Suprapubic skin (tissue), 4 donors: Measurements from ENCODE around the gene SLC12A5. TPM values are rescaled to one million over a fixed set of nuclear protein-coding genes. Genes with fewer than 3 reads are reported as not detected.
"Not testable (repeated sequence)": the region's sequence is repeated elsewhere in the genome, so short reads cannot be mapped to it uniquely, and the experiment has no call there.

Source experiments
- DNase-seq, 2 donors: peaks; one replicate each; pipeline ENCODE4 v3.0.0-alpha.2; 2019; ENCODE audit warnings: low spot score in 2 of 2
- H3K27ac ChIP-seq: fragments of 200-600 bp; sonication (generic); one replicate; pipeline ENCODE4 v1.5.1; 2019
- H3K27me3 ChIP-seq: fragments of 200-600 bp; sonication (generic); one replicate; pipeline ENCODE4 v1.5.1; 2019
- H3K36me3 ChIP-seq: fragments of 200-600 bp; sonication (generic); one replicate; pipeline ENCODE4 v1.5.1; 2019
- H3K4me1 ChIP-seq: fragments of 200-600 bp; sonication (generic); one replicate; pipeline ENCODE4 v1.5.1; 2019
- H3K4me3 ChIP-seq: fragments of 200-600 bp; sonication (generic); one replicate; pipeline ENCODE4 v1.5.1; 2019; ENCODE audit warnings: mild to moderate bottlenecking
- H3K9me3 ChIP-seq: fragments of 200-600 bp; sonication (generic); one replicate; pipeline ENCODE4 v1.5.1; 2019
- CTCF ChIP-seq, 2 donors: fragments of 200-600 bp in 1 of 2; fragments of 450-650 bp in 1 of 2; sonication (generic) in 1 of 2; IDR thresholded peaks; one replicate each; pipeline ENCODE4 v1.5.1; 2016 to 2019; ENCODE audit warnings: antibody characterized with exemption in 2 of 2, mild to moderate bottlenecking in 1 of 2, moderate library complexity in 1 of 2
- EP300 ChIP-seq: sonication (generic); formaldehyde crosslinking; IDR thresholded peaks from one replicate; pipeline ENCODE4 v1.6.1; 2017; ENCODE audit warnings: antibody characterized with exemption
- POLR2A ChIP-seq, 2 donors: fragments of 450-650 bp; IDR thresholded peaks; one replicate each; pipeline ENCODE4 v1.6.1; 2017; ENCODE audit warnings: antibody characterized with exemption in 2 of 2, mild to moderate bottlenecking in 2 of 2, moderate library complexity in 2 of 2
- POLR2AphosphoS5 ChIP-seq, 3 donors: sonication (generic); formaldehyde crosslinking; IDR thresholded peaks; one replicate each; pipeline ENCODE4 v1.6.1; 2017; ENCODE audit warnings: antibody characterized with exemption in 3 of 3
- WGBS: methylation state at CpG from one replicate; pipeline ENCODE4 v1.1.5; 2018; 5-methylcytosine and 5-hydroxymethylcytosine counted together
- total RNA-seq, 4 donors: library from RNA; depleted of rRNA; stranded (reverse); fragments of >200 nt; gene quantifications; one replicate each; pipeline ENCODE4 v1.1.0, GENCODE V29; 2016

Gene SLC12A5
- total RNA-seq, 4 donors from 2014 or later: 0.40 TPM; not detected in 3

- peaks cover 48% of the 10 kb centered on the region for H3K4me1 ChIP-seq
- H3K4me3 ChIP-seq: peak within 1 kb of the TSS; percentile 84
- WGBS: under 1% methylated on average over 24 of the region's 100 CpGs
- H3K9me3 ChIP-seq: no peaks in the 10 kb centered on the region
- H3K36me3 ChIP-seq: no peaks in the 10 kb centered on the region
- no peaks in the 10 kb centered on the region for H3K27me3 ChIP-seq
- TF ChIP-seq CTCF (IDR thresholded peaks at IDR 0.05) (no peak), POLR2A (IDR thresholded peaks at IDR 0.05) (peak; percentile 92 to 95), POLR2AphosphoS5 (IDR thresholded peaks at IDR 0.05) (peak; percentile 64 to 94 (median 72))
- DNase-seq: peak; percentile 95 to 96
- H3K27ac ChIP-seq: peak within 1 kb of the TSS; percentile 98
Observed at GRCh38 chr20:46089417-46090388, 60.7 kb downstream of the SLC12A5 start, which contains the start of gene NCOA5. Gene NCOA5 (minus strand): TSS chr20:46089962. CDS start chr20:46079424, 10,538 bp downstream.

GRCh38 chr20:46091622-46092535 is 62.9 kb downstream of the SLC12A5 start:
- H3K9me3 ChIP-seq, H3K4me3 ChIP-seq, H3K36me3 ChIP-seq, H3K27me3 ChIP-seq, DNase-seq, H3K27ac ChIP-seq: not testable (repeated sequence)
- 94% methylated on average over 16 of the region's 52 CpGs for WGBS
- peaks cover 27% of the 10 kb centered on the region for H3K4me1 ChIP-seq

- TF ChIP-seq CTCF (IDR thresholded peaks at IDR 0.05) (no peak), POLR2AphosphoS5 (IDR thresholded peaks at IDR 0.05) (no peak), POLR2A (IDR thresholded peaks at IDR 0.05) (no peak), EP300 (no peak)
- Histone ChIP-seq H3K4me3 (no peak overlapping the region), H3K4me1 (peaks cover 10% of the 10 kb centered on the region), H3K9me3 (no peaks in the 10 kb centered on the region), H3K36me3 (no peaks in the 10 kb centered on the region), H3K27ac (no peak overlapping the region), H3K27me3 (no peaks in the 10 kb centered on the region)
- WGBS: 77% methylated on average over 2 of the region's 2 CpGs
- DNase-seq: no peak
Observed at GRCh38 chr20:46093531-46093930, 64.5 kb downstream of the SLC12A5 start.

- Histone ChIP-seq H3K27me3 (peaks cover 35% of the 10 kb centered on the region), H3K9me3 (no peaks in the 10 kb centered on the region), H3K27ac (no peak overlapping the region), H3K36me3 (no peaks in the 10 kb centered on the region), H3K4me1 (no peaks in the 10 kb centered on the region), H3K4me3 (no peak overlapping the region)
- DNase-seq: no peak
- TF ChIP-seq POLR2AphosphoS5 (IDR thresholded peaks at IDR 0.05) (no peak), POLR2A (IDR thresholded peaks at IDR 0.05) (no peak)
- 38% methylated on average over 30 of the region's 48 CpGs for WGBS
Observed at GRCh38 chr20:46099491-46100287, 70.7 kb downstream of the SLC12A5 start.

- H3K36me3 ChIP-seq, H3K4me3 ChIP-seq, DNase-seq, H3K4me1 ChIP-seq, H3K9me3 ChIP-seq, H3K27ac ChIP-seq: not testable (repeated sequence)
- WGBS: 94% methylated on average over 7 of the region's 7 CpGs
- H3K27me3 ChIP-seq: peaks cover 35% of the 10 kb centered on the region
Observed at GRCh38 chr20:46100444-46100843, 71.4 kb downstream of the SLC12A5 start.

- Histone ChIP-seq H3K27ac (no peak overlapping the region), H3K4me3 (no peak overlapping the region), H3K4me1 (no peaks in the 10 kb centered on the region), H3K36me3 (no peaks in the 10 kb centered on the region), H3K27me3 (peaks cover 39% of the 10 kb centered on the region), H3K9me3 (no peaks in the 10 kb centered on the region)
- DNase-seq: no peak
- TF ChIP-seq CTCF (IDR thresholded peaks at IDR 0.05) (no peak), EP300 (no peak), POLR2AphosphoS5 (IDR thresholded peaks at IDR 0.05) (no peak), POLR2A (IDR thresholded peaks at IDR 0.05) (no peak)
- 88% methylated on average over 5 of the region's 5 CpGs for WGBS
Observed at GRCh38 chr20:46100988-46101387, 72.0 kb downstream of the SLC12A5 start.
